GM18517 (cell line): ENCODE measurements around the gene RABL2B.

ENCODE experiments used
- ATAC-seq: cut with Tn5 transposase; IDR thresholded peaks from one replicate; pipeline ENCODE4 v1.9.1; 2021; ENCODE audit warnings: mild to moderate bottlenecking, moderate library complexity; ENCODE audit not compliant: unreplicated experiment

The RABL2B gene

GRCh38 chr22:50722716-50723428, 60.6 kb downstream of the RABL2B start:
- ATAC-seq, result no peak

GRCh38 chr22:50722048-50722701, 61.3 kb downstream of the RABL2B start:
- no peak for ATAC-seq

- no peak for ATAC-seq
These were observed 62.1 kb downstream of the RABL2B start for GRCh38 chr22:50721257-50721844.

- ATAC-seq, result no peak
These were observed 62.9 kb downstream of the RABL2B start for GRCh38 chr22:50720301-50721256.

- ATAC-seq, result no peak
These were observed 63.6 kb downstream of the RABL2B start for GRCh38 chr22:50719814-50720300.

- no peak for ATAC-seq
These were observed 65.1 kb downstream of the RABL2B start for GRCh38 chr22:50718352-50718709.

GRCh38 chr22:50717709-50718351, 65.6 kb downstream of the RABL2B start:
- ATAC-seq, result no peak
